ENCODE data around the gene HEXIM1.

- TF ChIP-seq CTCF (IDR thresholded peaks at IDR 0.05): peak; percentile 91
- TF ChIP-seq EZH2phosphoT487 (IDR thresholded peaks at IDR 0.05): no peak
- no peak for TF ChIP-seq EZH2 (IDR thresholded peaks at IDR 0.05)
These were observed 16.5 kb upstream of the HEXIM1 start for GRCh38 chr17:45131616-45132319.
